Measurements from ENCODE around the gene AREL1. TPM values are rescaled to one million over a fixed set of nuclear protein-coding genes. Genes with fewer than 3 reads are reported as not detected.

Gene AREL1
- total RNA-seq, 1 donor from 2014 or later, result 36.8 TPM

GRCh38 chr14:74618078-74618952 is 94.6 kb downstream of the AREL1 start:
- no peaks in the 10 kb centered on the region for H3K9me3 ChIP-seq
- no peaks in the 10 kb centered on the region for H3K36me3 ChIP-seq
- H3K27me3 ChIP-seq, result no peaks in the 10 kb centered on the region
- no peak for TF ChIP-seq CTCF (IDR thresholded peaks at IDR 0.05)
- H3K27ac ChIP-seq, result peak overlapping the region; percentile 47
- intact Hi-C loops (cut with DNase I), result no loop called here
- H3K4me3 ChIP-seq, result no peak overlapping the region
- ATAC-seq (peak; percentile 62), DNase-seq (no peak)
- peaks cover 51% of the 10 kb centered on the region for H3K4me1 ChIP-seq

GRCh38 chr14:74616996-74617700 is 95.7 kb downstream of the AREL1 start:
- no peaks in the 10 kb centered on the region for H3K27me3 ChIP-seq
- intact Hi-C loops (cut with DNase I), result no loop called here
- DNase-seq (no peak), ATAC-seq (no peak)
- no peak for TF ChIP-seq CTCF (IDR thresholded peaks at IDR 0.05)
- peaks cover 51% of the 10 kb centered on the region for H3K4me1 ChIP-seq
- no peaks in the 10 kb centered on the region for H3K9me3 ChIP-seq
- no peak overlapping the region for H3K27ac ChIP-seq
- H3K4me3 ChIP-seq, result no peak overlapping the region
- no peaks in the 10 kb centered on the region for H3K36me3 ChIP-seq

- H3K27me3 ChIP-seq, result peaks cover 5% of the 10 kb centered on the region
- ATAC-seq (peak; percentile 18), DNase-seq (no peak)
- H3K4me3 ChIP-seq, result no peak overlapping the region
- no peaks in the 10 kb centered on the region for H3K9me3 ChIP-seq
- no peak for TF ChIP-seq CTCF (IDR thresholded peaks at IDR 0.05)
- H3K4me1 ChIP-seq, result peaks cover 50% of the 10 kb centered on the region
- intact Hi-C loops (cut with DNase I), result no loop called here
- H3K36me3 ChIP-seq, result no peaks in the 10 kb centered on the region
- H3K27ac ChIP-seq, result no peak overlapping the region
Measured at GRCh38 chr14:74616507-74616906, 96.4 kb downstream of the AREL1 start.

GRCh38 chr14:74615735-74616134 is 97.1 kb downstream of the AREL1 start:
- TF ChIP-seq CTCF (IDR thresholded peaks at IDR 0.05), result no peak
- Histone ChIP-seq H3K9me3 (no peaks in the 10 kb centered on the region), H3K4me1 (peaks cover 44% of the 10 kb centered on the region), H3K36me3 (no peaks in the 10 kb centered on the region), H3K27ac (no peak overlapping the region), H3K4me3 (no peak overlapping the region), H3K27me3 (peaks cover 13% of the 10 kb centered on the region)
- ATAC-seq, result no peak
- intact Hi-C loops (cut with DNase I), result no loop called here
- DNase-seq, result no peak

- no peak for ATAC-seq
- intact Hi-C loops (cut with DNase I), result no loop called here
- no peaks in the 10 kb centered on the region for H3K9me3 ChIP-seq
- H3K27me3 ChIP-seq, result peaks cover 15% of the 10 kb centered on the region
- H3K27ac ChIP-seq, result no peak overlapping the region
- H3K36me3 ChIP-seq, result no peaks in the 10 kb centered on the region
- TF ChIP-seq CTCF (IDR thresholded peaks at IDR 0.05), result no peak
- H3K4me3 ChIP-seq, result no peak overlapping the region
- no peak for DNase-seq
- peaks cover 35% of the 10 kb centered on the region for H3K4me1 ChIP-seq
Measured at GRCh38 chr14:74614508-74615495, 98.1 kb downstream of the AREL1 start.

All from upper lobe of right lung (tissue), 1 donor.